T-helper 1 cell (primary cell): ENCODE results near the gene TNFRSF19.
"Not testable (repeated sequence)": the region's sequence is repeated elsewhere in the genome, so short reads cannot be mapped to it uniquely, and the experiment has no call there.

Experiments used
- DNase-seq, 5 donors: peaks; one replicate each; pipeline ENCODE4 v3.0.0-alpha.2; 2012 to 2020
- total RNA-seq, 4 donors: gene quantifications; one replicate each; lab custom pipeline; 2026; lab: John Stamatoyannopoulos, UW

The TNFRSF19 gene
- 0 to 0.31 (median 0.06) reads per million in 4 donors for total RNA-seq

GRCh38 chr13:23570099-23570920, at the start of gene TNFRSF19:
Gene TNFRSF19, plus strand, starts transcription at chr13:23570412. Its CDS starts 19,772 bp downstream, at chr13:23590184.
- DNase-seq, result no peak

GRCh38 chr13:23529926-23530325, 40.3 kb upstream of the TNFRSF19 start:
- not testable (repeated sequence) for DNase-seq

- DNase-seq, result no peak
Measured at GRCh38 chr13:23531446-23531845, 38.8 kb upstream of the TNFRSF19 start.

GRCh38 chr13:23534090-23534489, 36.1 kb upstream of the TNFRSF19 start:
- DNase-seq, result no peak

DNA sequence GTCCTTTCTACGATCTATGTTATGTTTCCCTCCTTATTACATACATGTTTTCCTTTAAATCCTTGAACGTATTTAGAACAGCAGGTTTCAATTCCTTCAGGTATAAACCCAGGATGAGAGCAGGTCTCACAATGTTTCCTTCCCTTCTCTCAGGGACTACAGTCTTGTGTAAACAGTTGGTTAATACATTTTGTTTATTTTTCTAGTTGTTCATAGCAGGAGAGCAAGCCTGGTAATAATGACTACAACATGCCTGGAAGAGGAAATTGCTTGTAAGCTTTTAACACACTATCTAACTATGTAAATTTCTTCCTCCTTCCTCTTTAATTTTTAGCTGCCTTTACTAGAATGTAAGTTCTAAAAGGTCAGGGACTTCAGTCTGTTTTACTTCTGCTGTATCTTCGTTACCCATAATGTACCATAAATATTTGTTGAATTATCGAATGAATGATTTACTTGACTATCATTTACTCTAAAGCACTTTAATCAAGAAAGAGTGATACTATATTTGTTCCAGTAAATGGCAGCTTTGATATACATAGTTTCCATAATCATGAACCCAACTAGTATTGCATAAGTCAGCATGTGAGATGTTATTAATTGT, 28.9 kb upstream of the TNFRSF19 start:
- no peak for DNase-seq

GRCh38 chr13:23544668-23545067, 25.5 kb upstream of the TNFRSF19 start:
- no peak for DNase-seq

DNA sequence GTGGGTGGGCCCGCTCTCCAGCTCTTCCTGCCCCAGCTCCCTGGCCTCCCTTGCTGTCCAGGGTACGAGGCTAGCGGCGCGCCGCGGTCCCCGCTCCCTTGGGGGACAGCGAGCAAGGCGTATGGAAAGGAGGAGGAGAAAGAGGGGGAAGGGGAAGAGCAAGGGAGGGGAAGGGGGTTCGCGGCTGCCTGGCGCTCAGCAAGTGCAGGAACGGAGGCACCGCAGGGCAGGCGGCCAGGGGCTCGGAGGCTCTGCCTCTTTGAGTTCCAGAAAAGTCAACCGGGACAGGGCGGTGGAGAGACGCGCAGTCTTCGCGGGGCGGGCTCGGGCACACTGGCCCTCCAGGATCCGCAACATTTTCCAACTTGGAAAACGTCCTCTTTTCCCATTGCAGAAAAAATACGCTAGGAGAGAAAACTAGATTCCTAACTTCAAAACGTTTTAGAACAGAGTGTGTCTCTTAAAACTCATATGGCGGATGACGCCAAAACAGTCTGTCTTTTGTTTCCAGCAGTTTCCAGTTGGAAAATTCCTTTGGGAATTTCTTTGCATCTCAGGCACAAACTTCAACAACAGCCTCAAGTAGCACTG, 23.1 kb upstream of the TNFRSF19 start:
- no peak for DNase-seq

GRCh38 chr13:23549724-23550123, 20.5 kb upstream of the TNFRSF19 start:
- no peak for DNase-seq

GRCh38 chr13:23550163-23550562, 20.0 kb upstream of the TNFRSF19 start:
- DNase-seq, result no peak

GRCh38 chr13:23551213-23552008, 18.8 kb upstream of the TNFRSF19 start:
- DNase-seq, result no peak

DNA sequence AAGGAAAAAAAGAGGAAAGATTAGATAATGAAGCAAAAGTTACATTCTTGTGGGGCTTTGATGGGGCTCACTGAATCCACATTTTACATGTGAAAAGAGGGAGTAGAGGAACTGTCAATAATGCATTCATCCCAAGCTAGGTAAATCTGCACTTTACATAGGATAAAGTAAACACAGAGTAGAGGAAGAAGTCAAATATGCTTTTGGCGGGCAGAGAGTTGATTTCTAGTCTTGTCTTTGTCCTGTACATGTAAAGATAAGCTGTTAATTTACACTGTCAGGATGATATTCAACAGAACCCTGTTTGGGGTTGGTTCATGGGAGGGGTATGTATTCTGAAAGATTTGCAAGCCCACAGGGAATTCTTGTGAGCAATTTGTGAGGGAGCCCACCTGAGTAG, 18.0 kb upstream of the TNFRSF19 start:
- DNase-seq, result no peak

DNA sequence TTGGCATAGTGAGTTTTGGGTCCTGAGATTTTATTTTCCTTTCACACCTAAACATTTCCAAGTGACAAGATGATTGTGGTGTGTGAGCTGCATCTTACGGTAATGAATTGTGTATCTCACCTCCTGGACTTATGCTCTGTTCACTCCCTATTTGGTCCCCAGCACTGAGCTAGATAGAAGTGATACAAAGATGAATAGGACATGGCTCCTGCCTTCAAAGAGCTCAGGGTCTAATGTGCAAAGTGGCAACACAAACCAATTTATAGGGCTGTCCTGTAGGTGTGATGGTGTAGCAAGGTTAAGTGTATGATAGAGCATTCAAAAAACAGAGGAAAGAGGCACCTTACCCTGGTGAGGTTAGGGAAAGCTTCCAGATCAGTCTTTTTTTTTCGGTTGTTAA, 17.6 kb upstream of the TNFRSF19 start:
- DNase-seq, result no peak

GRCh38 chr13:23554000-23554399, 16.2 kb upstream of the TNFRSF19 start:
- no peak for DNase-seq

DNA sequence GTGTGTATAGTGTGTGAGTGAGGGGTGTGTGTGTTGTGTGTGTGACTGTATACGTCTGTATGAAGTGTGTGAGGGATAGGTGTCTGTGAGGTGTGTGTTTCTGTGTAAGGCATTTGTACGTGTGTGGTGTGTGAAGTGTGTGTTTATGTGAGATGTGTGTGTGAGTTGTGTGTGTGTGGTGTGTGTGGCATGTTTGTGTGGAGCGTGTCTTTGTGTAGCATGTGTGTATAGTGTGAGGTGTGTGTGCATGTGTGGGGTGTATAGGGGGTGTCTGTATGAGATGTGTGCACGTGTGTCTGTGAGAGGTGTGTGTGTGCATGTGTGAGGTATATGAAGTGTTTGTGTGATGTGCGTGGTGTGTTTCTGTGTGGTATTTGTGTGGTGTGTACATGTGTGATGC, 13.2 kb upstream of the TNFRSF19 start:
- DNase-seq, result no peak

DNA sequence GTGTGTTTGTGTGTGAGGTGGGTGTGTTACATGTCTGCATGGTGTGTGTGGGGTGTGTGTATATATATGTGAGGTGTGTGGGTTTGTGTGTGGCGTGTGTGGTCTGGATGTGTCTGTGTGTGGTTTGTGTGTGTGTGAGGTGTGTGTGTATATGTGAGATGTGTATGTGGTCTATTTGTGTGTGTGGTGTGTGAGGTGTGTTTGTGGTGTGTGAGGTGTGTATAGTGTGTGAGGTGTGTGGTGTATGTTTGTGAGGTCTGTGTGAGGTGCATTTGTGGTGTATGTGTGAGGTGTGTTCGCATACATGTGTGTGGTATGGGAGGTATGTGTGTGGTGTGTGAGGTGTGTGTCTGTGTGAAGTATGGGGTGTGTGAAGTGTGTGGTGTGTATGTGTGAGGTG, 12.5 kb upstream of the TNFRSF19 start:
- DNase-seq, result no peak

DNA sequence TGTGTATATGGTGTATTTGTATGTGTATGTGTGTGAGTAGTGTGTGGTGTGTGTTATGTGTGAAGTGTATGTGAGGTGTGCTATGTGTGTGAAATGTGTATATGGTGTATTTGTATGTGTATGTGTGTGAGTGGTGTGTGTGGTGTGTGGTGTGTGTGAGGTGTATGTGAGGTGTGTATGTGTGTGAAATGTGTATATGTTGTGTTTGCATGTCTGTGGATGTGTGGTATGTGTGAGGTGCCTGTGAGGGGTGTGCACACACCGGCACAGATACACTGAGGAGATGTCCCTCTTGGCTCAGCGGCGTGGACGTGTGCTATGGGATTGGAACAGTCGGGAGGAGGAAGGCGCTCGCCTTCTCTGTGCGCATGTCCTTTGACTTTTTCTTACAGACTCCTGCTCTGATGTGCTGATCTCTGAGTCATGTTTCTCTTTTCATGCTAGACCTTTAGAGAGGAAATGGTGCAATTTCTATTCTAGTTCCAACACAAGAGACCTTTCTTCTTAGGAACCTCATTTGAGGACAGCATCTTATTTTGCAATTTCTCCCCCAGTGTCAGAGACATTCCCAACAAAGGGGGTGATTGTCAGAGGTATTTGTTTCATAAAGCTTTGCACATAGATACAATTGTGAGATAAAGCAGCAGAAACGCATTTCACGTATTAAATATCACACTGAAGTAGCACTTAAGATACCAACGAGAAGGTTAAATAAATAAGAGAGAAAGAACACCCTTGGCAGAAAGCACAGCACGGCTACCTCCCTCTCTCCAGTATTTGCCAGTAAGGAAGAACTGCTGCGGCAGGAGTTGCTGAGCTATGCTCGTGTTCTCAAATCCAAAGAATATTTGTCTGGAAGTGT, 11.3 kb upstream of the TNFRSF19 start:
- peak in 1 of 5 donors; percentile 54 for DNase-seq

DNA sequence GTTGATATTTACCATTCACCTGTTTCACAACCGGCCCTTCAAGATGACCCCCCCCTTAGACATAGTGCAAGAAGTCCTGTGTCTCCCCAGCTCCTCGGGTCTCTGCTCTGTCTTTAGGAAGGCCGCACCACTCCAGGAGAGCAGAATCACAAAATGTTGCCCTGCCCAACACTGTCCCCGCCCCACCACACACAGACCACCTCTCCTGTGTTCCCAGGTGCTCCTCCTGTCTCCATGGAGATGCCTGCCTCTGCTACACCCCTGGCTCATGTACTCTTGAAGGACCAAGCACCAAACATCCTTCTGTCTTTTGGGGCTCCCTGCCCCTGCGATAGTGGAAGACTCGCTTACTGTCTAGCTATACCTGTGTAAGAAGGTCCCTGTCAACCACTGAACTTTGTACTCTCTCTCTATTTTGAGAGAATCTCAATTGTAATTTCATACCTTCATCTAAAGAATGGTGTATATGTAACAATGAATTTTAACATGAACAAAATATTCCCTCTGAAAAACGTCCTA, 9.6 kb upstream of the TNFRSF19 start:
- no peak for DNase-seq

GRCh38 chr13:23561261-23561660, 9.0 kb upstream of the TNFRSF19 start:
- no peak for DNase-seq

- no peak for DNase-seq
Measured at GRCh38 chr13:23563085-23563845, 6.9 kb upstream of the TNFRSF19 start.

DNA sequence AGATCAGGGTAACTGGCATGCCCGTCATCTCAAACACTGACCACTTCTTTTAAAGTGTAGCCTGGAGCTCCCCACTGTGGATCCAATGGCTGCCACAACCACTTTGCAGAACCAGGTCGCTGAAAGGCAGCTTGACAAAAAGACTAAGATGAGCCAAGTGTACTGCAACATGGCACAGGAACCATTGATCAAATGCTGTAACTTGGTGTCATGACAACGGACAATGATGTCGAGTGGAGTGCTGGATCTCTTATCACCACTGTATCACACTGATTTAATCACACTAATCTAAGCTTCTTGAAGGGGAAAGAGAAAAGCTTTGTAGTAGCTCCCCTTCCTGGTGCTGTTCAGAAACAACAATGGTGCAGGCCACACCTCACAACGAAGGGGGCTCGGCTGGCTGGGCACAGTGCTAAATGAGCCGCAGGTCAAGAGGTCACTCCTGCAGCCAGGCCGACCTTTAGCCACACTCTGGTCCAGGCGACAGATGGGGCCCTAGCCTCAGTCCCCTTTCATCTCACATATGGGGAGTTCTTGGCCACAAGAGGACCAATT, 2.2 kb upstream of the TNFRSF19 start:
- no peak for DNase-seq

DNA sequence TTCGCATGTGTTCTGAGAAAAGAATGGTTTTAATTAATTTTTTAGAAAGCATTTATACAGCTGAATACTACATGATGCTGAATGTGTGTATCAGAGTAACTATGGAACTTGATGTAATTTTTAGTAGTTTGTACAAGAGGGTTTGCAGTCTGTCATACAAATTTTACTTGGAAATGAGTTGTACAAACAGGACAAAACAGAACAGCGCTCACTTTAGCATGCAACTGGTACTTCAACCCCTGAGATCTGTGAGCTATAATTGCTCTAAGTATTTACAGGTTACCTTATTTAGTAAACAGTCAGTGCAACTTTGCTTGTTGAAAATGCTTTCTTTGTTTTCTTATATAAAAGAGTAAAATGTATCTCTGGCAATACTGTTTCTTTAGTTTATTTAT, 706 bp downstream of the TNFRSF19 start:
- no peak for DNase-seq
